Rectal smooth muscle tissue (tissue), 1 donor: ENCODE data around the gene ALPI.
"Not testable (repeated sequence)": the region's sequence is repeated elsewhere in the genome, so short reads cannot be mapped to it uniquely, and the experiment has no call there.

Experiments
- H3K27ac ChIP-seq: one replicate; pipeline ENCODE4 v1.7.0; 2013; ENCODE audit warnings: low read depth, low read length, inconsistent platforms
- H3K27me3 ChIP-seq: one replicate; pipeline ENCODE4 v1.7.0; 2013; ENCODE audit warnings: low read length; ENCODE audit not compliant: control insufficient read depth, insufficient read depth
- H3K36me3 ChIP-seq: one replicate; pipeline ENCODE4 v1.7.0; 2013; ENCODE audit warnings: low read length; ENCODE audit not compliant: control insufficient read depth, insufficient read depth
- H3K4me1 ChIP-seq: one replicate; pipeline ENCODE4 v1.7.0; 2013; ENCODE audit warnings: low read length; ENCODE audit not compliant: control insufficient read depth, insufficient read depth
- H3K4me3 ChIP-seq: one replicate; pipeline ENCODE4 v1.7.0; 2013; ENCODE audit warnings: low read length
- H3K9ac ChIP-seq: one replicate; pipeline ENCODE4 v1.7.0; 2013; ENCODE audit warnings: low read length

Gene ALPI

GRCh38 chr2:232447638-232448303, 8.2 kb upstream of the ALPI start:
- Histone ChIP-seq H3K4me3 (no peak overlapping the region), H3K36me3 (no peaks in the 10 kb centered on the region), H3K27ac (no peak overlapping the region), H3K4me1 (no peaks in the 10 kb centered on the region), H3K27me3 (no peaks in the 10 kb centered on the region), H3K9ac (no peak overlapping the region)

DNA sequence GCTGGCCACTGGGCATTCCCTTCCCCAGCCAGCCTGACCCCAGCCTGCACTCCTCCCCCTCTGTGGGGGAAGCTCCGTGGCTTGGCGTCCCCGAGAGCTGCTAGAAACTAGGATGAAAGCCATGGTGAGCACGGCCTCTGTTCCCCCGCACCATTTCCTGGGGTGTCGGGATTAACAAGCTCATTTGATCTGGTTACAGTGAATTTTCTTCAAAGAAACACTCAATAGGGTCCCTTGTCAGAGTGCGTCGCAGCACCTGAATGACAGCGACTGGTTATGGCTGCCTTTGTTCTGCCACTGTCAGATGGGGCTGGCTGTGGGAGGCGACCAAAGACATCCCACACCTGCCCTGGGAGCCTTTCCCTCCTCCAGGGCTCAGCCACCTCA, 7.7 kb upstream of the ALPI start:
- Histone ChIP-seq H3K36me3 (no peaks in the 10 kb centered on the region), H3K27ac (no peak overlapping the region), H3K4me1 (no peaks in the 10 kb centered on the region), H3K9ac (no peak overlapping the region), H3K27me3 (no peaks in the 10 kb centered on the region), H3K4me3 (no peak overlapping the region)

GRCh38 chr2:232449964-232450363, 6.0 kb upstream of the ALPI start:
- Histone ChIP-seq H3K4me1 (no peaks in the 10 kb centered on the region), H3K27ac (no peak overlapping the region), H3K4me3 (no peak overlapping the region), H3K9ac (no peak overlapping the region), H3K36me3 (no peaks in the 10 kb centered on the region), H3K27me3 (no peaks in the 10 kb centered on the region)

DNA sequence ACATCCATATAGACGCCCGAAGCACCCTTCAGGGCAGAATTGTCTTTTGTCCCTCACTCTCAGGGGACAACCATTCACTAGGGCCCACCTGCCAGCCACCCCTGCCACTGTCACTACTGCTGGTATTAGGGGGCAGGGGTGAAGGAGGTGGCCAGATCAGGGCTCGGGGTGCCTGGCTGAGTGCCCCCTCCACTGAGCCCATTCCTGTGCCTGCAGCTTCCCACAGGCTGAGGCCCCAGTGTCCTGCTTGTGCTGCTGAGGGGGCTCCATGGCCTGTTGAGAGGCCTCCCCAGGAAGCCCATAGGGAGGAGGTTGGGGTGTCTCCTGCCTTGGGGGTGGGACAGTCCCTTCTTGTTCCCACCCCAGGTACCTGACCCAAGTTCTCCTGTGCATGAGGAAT, 4.3 kb upstream of the ALPI start:
- not testable (repeated sequence) for H3K36me3 ChIP-seq, H3K27me3 ChIP-seq, H3K4me1 ChIP-seq, H3K27ac ChIP-seq, H3K9ac ChIP-seq, H3K4me3 ChIP-seq

DNA sequence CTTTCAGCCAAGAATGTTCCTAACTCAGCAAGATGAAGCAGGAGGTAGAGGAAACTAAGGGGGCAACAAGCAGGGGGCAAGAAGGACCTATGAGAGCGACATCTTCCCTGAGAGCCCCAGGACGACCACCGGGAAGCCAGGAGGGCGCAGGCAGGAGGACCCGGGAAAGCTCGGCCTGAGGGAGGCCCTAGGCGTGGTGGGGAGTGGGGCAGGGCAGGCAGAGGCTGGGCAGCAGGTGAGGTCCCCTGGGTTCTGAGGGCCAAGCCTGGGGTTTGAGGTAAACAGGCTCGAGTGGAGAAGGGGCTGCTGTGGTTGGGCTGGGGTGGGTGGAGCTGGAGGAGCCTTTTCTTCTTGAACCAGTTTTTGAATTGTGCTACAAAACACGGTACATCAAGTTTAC, 1.3 kb upstream of the ALPI start:
- Histone ChIP-seq H3K4me3 (no peak overlapping the region), H3K36me3 (no peaks in the 10 kb centered on the region), H3K27ac (no peak overlapping the region), H3K4me1 (no peaks in the 10 kb centered on the region), H3K27me3 (no peaks in the 10 kb centered on the region), H3K9ac (no peak overlapping the region)

DNA sequence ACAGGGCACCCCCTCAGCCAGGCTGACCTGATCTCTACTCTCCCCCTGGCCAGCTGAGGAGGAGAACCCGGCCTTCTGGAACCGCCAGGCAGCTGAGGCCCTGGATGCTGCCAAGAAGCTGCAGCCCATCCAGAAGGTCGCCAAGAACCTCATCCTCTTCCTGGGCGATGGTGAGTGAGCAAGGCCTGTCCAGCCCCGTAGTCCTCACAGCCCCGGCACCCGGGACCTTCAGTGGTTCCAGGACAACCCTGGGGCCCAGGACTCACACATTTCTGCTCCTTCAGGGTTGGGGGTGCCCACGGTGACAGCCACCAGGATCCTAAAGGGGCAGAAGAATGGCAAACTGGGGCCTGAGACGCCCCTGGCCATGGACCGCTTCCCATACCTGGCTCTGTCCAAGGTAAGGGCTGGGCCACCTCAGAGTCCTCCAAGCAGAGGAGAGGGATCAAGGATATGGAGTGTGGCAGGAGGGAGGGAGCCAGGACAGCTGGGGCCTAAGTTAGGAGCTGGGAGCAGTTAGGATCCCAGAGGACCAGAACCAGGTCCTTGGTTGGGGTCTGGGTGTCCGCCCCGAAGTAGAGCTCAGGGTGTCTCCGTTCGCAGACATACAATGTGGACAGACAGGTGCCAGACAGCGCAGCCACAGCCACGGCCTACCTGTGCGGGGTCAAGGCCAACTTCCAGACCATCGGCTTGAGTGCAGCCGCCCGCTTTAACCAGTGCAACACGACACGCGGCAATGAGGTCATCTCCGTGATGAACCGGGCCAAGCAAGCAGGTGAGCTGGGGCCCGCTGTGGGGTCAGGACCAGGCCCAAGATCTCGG, 555 bp downstream of the ALPI start:
- Histone ChIP-seq H3K36me3 (no peaks in the 10 kb centered on the region), H3K4me3 (no peak overlapping the region), H3K27ac (no peak overlapping the region), H3K4me1 (no peaks in the 10 kb centered on the region), H3K27me3 (no peaks in the 10 kb centered on the region), H3K9ac (no peak overlapping the region)

DNA sequence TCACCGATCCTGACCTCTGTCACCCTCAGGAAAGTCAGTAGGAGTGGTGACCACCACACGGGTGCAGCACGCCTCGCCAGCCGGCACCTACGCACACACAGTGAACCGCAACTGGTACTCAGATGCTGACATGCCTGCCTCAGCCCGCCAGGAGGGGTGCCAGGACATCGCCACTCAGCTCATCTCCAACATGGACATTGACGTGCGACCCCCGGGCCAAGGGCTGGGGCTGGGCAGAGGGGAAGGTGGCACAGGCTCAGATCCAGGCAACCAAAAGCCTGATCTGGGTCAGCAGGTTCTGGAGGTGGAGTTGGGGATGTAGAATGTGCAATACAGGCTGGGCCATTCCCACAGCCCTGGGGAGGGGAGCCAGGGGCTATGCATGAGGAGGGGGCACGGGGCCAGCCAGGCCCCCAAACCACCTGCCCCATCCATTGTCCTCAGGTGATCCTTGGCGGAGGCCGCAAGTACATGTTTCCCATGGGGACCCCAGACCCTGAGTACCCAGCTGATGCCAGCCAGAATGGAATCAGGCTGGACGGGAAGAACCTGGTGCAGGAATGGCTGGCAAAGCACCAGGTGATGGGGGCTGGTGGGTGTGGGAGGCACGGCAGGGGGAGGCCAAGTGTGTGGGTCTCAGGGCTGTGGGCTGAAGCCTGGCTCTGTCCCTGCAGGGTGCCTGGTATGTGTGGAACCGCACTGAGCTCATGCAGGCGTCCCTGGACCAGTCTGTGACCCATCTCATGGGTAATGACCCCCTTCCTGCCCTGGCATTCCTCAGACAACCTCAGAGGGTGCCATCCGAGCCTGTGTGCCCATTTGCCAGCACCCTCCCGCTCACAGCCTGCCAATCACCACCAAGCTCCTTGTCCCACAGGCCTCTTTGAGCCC, 1.4 kb downstream of the ALPI start:
- Histone ChIP-seq H3K4me3 (no peak overlapping the region), H3K36me3 (no peaks in the 10 kb centered on the region), H3K27ac (no peak overlapping the region), H3K27me3 (no peaks in the 10 kb centered on the region), H3K9ac (no peak overlapping the region), H3K4me1 (no peaks in the 10 kb centered on the region)

DNA sequence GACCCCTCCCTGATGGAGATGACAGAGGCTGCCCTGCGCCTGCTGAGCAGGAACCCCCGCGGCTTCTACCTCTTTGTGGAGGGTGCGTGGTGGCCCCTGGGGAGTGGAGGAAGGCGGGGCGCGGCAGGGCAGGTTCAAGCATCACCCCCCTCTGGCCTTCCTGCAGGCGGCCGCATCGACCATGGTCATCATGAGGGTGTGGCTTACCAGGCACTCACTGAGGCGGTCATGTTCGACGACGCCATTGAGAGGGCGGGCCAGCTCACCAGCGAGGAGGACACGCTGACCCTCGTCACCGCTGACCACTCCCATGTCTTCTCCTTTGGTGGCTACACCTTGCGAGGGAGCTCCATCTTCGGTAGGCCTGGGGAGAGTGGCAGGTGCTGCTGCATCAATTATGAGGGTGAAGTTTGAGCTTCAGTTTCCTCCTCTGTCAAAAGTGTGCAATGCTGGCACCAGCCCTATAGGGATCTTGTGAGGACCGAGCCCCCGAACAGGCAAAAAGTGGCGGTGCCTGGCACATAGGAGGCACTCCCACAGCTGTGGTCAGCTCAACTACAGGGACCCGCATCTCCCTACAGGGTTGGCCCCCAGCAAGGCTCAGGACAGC, 2.2 kb downstream of the ALPI start:
- H3K9ac ChIP-seq: no peak overlapping the region

DNA sequence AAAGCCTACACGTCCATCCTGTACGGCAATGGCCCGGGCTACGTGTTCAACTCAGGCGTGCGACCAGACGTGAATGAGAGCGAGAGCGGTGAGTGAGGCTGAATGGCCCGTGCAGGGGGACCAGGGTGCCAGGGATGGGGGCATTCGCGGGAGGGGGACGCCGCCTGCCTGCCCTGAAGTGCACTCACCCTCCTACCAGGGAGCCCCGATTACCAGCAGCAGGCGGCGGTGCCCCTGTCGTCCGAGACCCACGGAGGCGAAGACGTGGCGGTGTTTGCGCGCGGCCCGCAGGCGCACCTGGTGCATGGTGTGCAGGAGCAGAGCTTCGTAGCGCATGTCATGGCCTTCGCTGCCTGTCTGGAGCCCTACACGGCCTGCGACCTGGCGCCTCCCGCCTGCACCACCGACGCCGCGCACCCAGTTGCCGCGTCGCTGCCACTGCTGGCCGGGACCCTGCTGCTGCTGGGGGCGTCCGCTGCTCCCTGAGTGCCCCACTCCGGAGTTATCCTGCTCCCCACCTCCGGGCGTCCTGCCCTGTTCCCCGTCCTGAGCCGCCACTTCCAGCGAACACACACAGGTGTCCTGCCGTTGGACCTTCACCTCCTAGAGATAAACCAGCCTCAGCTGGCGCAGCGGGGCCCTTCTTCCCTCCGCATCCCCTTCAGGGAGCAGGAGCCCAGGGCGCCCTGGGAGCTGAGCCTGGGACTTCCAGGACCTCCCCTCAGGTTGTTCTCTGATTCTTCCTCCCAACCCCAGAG, 2.9 kb downstream of the ALPI start:
- no peak overlapping the region for H3K9ac ChIP-seq
- H3K36me3 ChIP-seq: no peaks in the 10 kb centered on the region
- no peaks in the 10 kb centered on the region for H3K4me1 ChIP-seq
- H3K4me3 ChIP-seq: no peak overlapping the region
- H3K27me3 ChIP-seq: no peaks in the 10 kb centered on the region
- H3K27ac ChIP-seq: no peak overlapping the region

More for the DNA sequence above, 2.2 kb downstream of the ALPI start:
- H3K27me3 ChIP-seq: no peaks in the 10 kb centered on the region
- no peaks in the 10 kb centered on the region for H3K36me3 ChIP-seq
- no peaks in the 10 kb centered on the region for H3K4me1 ChIP-seq
- H3K27ac ChIP-seq: no peak overlapping the region
- no peak overlapping the region for H3K4me3 ChIP-seq

GRCh38 chr2:232459419-232460035, 3.6 kb downstream of the ALPI start:
- H3K4me1 ChIP-seq: no peaks in the 10 kb centered on the region
- H3K4me3 ChIP-seq: no peak overlapping the region
- no peak overlapping the region for H3K9ac ChIP-seq
- no peak overlapping the region for H3K27ac ChIP-seq
- no peaks in the 10 kb centered on the region for H3K27me3 ChIP-seq
- H3K36me3 ChIP-seq: no peaks in the 10 kb centered on the region

- Histone ChIP-seq H3K9ac (no peak overlapping the region), H3K27ac (no peak overlapping the region), H3K4me3 (no peak overlapping the region), H3K4me1 (no peaks in the 10 kb centered on the region), H3K27me3 (no peaks in the 10 kb centered on the region), H3K36me3 (no peaks in the 10 kb centered on the region)
These were observed 4.2 kb downstream of the ALPI start for GRCh38 chr2:232460171-232460570.
